Measurements from ENCODE around the gene BMP6.

DNA sequence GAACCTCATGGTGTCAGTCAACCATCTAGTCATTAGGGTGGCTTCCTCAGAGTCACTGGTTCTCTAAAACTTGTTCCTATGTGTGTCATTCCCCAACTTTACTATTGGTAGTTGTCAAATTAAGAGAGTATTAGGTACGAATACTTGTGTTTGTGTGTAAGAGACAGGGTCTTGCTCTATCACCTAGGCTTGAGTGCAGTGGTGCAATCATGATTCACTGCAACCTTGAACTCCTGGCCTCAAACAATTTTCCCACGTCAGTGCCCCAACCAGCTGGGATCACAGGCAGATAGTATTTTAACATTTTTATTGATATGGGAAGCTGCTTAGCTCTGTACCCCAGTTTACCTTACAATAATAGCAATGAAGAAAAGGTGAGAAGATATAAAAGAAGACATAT is 50.6 kb downstream of the BMP6 start:
- TF ChIP-seq, protein P1, sequence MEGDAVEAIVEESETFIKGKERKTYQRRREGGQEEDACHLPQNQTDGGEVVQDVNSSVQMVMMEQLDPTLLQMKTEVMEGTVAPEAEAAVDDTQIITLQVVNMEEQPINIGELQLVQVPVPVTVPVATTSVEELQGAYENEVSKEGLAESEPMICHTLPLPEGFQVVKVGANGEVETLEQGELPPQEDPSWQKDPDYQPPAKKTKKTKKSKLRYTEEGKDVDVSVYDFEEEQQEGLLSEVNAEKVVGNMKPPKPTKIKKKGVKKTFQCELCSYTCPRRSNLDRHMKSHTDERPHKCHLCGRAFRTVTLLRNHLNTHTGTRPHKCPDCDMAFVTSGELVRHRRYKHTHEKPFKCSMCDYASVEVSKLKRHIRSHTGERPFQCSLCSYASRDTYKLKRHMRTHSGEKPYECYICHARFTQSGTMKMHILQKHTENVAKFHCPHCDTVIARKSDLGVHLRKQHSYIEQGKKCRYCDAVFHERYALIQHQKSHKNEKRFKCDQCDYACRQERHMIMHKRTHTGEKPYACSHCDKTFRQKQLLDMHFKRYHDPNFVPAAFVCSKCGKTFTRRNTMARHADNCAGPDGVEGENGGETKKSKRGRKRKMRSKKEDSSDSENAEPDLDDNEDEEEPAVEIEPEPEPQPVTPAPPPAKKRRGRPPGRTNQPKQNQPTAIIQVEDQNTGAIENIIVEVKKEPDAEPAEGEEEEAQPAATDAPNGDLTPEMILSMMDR (IDR thresholded peaks at IDR 0.05; ENCODE audit: poor library complexity, severe bottlenecking) = no peak
- no peak for TF ChIP-seq TAF1 (IDR thresholded peaks at IDR 0.05; ENCODE audit: low read depth)
- no peak for TF ChIP-seq EZH2 (IDR thresholded peaks at IDR 0.05; ENCODE audit: borderline replicate concordance, insufficient read depth, low read length, poor library complexity, severe bottlenecking)
- TF ChIP-seq POLR2AphosphoS5 (IDR thresholded peaks at IDR 0.05) = no peak
- TF ChIP-seq REST (IDR thresholded peaks at IDR 0.05; ENCODE audit: borderline replicate concordance) = no peak

All from neural cell (in vitro differentiated cells).